Measurements from ENCODE around the gene POR. TPM values are rescaled to one million over a fixed set of nuclear protein-coding genes. Genes with fewer than 3 reads are reported as not detected.

The POR gene
- total and polyA plus RNA-seq, 2 of the 13 experiments (the other 11 are each of a cell fraction or from before 2014, with no cell fraction given) = 145 to 266 TPM

DNA sequence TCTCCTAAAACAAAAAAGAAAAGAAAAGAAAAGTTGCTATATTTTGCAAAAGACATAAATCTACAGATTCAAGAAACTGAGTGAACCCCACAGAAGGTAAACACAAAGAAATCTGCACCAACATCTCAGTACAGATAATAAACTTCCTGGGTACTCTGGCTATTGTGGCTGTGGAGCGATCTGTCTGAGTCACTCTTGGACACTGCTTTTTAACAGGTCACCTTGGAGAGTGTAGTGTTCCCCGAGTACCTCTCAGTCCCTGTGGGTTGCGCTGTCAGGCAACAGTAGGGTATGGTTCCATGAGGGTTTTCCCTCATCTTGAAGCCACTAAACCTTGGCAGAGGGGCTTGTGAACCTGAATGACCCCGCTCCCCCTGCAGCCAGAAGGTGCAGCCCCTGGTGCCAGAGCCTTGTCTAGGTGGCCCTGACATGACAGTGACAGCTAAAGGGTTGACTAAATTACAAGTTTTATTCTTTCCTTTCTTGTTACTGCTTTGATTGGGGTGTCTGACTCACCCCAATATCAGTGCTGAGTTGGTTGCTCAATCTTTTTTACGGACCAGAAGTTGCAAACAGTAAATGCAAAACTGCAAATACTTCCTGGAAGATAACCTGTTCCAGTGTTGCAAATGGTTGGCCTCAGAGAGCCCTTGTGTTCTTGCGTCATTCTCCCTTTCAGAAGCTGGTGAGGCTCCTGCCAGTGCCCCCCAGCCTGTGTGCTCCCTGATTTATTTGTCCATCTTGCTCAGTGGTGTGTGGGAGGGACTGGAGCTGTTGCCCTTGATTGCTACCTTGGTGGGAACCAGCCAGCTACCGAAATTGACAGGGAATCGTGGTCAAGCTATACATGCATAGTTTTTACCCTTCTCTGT lies 30.6 kb downstream of the POR start (continued):
- TF ChIP-seq, protein P1, sequence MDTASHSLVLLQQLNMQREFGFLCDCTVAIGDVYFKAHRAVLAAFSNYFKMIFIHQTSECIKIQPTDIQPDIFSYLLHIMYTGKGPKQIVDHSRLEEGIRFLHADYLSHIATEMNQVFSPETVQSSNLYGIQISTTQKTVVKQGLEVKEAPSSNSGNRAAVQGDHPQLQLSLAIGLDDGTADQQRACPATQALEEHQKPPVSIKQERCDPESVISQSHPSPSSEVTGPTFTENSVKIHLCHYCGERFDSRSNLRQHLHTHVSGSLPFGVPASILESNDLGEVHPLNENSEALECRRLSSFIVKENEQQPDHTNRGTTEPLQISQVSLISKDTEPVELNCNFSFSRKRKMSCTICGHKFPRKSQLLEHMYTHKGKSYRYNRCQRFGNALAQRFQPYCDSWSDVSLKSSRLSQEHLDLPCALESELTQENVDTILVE (CRISPR knock-in tag; IDR thresholded peaks at IDR 0.05) = peak; percentile 71
- TF ChIP-seq CEBPG (CRISPR knock-in tag; IDR thresholded peaks at IDR 0.05) (peak; percentile 95), SP4 (CRISPR knock-in tag; IDR thresholded peaks at IDR 0.05) (no peak), ZNF615 (CRISPR knock-in tag; IDR thresholded peaks at IDR 0.05; ENCODE audit: borderline replicate concordance) (no peak), ZNF33A (CRISPR knock-in tag; IDR thresholded peaks at IDR 0.05; ENCODE audit: borderline replicate concordance) (no peak), YY1 (IDR thresholded peaks at IDR 0.05; ENCODE audit: insufficient read depth, insufficient replicate concordance, low read depth, low read length) (no peak), TCF7L2 (IDR thresholded peaks at IDR 0.05; ENCODE audit: low read depth, low read length) (no peak), ZNF460 (CRISPR knock-in tag; IDR thresholded peaks at IDR 0.05; ENCODE audit: borderline replicate concordance) (no peak), SP2 (CRISPR knock-in tag; IDR thresholded peaks at IDR 0.05) (no peak), ZNF17 (CRISPR knock-in tag; IDR thresholded peaks at IDR 0.05) (no peak)
- TF ChIP-seq, protein P2, sequence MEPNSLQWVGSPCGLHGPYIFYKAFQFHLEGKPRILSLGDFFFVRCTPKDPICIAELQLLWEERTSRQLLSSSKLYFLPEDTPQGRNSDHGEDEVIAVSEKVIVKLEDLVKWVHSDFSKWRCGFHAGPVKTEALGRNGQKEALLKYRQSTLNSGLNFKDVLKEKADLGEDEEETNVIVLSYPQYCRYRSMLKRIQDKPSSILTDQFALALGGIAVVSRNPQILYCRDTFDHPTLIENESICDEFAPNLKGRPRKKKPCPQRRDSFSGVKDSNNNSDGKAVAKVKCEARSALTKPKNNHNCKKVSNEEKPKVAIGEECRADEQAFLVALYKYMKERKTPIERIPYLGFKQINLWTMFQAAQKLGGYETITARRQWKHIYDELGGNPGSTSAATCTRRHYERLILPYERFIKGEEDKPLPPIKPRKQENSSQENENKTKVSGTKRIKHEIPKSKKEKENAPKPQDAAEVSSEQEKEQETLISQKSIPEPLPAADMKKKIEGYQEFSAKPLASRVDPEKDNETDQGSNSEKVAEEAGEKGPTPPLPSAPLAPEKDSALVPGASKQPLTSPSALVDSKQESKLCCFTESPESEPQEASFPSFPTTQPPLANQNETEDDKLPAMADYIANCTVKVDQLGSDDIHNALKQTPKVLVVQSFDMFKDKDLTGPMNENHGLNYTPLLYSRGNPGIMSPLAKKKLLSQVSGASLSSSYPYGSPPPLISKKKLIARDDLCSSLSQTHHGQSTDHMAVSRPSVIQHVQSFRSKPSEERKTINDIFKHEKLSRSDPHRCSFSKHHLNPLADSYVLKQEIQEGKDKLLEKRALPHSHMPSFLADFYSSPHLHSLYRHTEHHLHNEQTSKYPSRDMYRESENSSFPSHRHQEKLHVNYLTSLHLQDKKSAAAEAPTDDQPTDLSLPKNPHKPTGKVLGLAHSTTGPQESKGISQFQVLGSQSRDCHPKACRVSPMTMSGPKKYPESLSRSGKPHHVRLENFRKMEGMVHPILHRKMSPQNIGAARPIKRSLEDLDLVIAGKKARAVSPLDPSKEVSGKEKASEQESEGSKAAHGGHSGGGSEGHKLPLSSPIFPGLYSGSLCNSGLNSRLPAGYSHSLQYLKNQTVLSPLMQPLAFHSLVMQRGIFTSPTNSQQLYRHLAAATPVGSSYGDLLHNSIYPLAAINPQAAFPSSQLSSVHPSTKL (CRISPR knock-in tag; IDR thresholded peaks at IDR 0.05) = peak; percentile 49; the same call in 1 of the 2 replicates
- TF ChIP-seq, protein P3, sequence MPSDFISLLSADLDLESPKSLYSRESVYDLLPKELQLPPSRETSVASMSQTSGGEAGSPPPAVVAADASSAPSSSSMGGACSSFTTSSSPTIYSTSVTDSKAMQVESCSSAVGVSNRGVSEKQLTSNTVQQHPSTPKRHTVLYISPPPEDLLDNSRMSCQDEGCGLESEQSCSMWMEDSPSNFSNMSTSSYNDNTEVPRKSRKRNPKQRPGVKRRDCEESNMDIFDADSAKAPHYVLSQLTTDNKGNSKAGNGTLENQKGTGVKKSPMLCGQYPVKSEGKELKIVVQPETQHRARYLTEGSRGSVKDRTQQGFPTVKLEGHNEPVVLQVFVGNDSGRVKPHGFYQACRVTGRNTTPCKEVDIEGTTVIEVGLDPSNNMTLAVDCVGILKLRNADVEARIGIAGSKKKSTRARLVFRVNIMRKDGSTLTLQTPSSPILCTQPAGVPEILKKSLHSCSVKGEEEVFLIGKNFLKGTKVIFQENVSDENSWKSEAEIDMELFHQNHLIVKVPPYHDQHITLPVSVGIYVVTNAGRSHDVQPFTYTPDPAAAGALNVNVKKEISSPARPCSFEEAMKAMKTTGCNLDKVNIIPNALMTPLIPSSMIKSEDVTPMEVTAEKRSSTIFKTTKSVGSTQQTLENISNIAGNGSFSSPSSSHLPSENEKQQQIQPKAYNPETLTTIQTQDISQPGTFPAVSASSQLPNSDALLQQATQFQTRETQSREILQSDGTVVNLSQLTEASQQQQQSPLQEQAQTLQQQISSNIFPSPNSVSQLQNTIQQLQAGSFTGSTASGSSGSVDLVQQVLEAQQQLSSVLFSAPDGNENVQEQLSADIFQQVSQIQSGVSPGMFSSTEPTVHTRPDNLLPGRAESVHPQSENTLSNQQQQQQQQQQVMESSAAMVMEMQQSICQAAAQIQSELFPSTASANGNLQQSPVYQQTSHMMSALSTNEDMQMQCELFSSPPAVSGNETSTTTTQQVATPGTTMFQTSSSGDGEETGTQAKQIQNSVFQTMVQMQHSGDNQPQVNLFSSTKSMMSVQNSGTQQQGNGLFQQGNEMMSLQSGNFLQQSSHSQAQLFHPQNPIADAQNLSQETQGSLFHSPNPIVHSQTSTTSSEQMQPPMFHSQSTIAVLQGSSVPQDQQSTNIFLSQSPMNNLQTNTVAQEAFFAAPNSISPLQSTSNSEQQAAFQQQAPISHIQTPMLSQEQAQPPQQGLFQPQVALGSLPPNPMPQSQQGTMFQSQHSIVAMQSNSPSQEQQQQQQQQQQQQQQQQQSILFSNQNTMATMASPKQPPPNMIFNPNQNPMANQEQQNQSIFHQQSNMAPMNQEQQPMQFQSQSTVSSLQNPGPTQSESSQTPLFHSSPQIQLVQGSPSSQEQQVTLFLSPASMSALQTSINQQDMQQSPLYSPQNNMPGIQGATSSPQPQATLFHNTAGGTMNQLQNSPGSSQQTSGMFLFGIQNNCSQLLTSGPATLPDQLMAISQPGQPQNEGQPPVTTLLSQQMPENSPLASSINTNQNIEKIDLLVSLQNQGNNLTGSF (CRISPR knock-in tag; IDR thresholded peaks at IDR 0.05) = no peak
- TF ChIP-seq, protein P4, sequence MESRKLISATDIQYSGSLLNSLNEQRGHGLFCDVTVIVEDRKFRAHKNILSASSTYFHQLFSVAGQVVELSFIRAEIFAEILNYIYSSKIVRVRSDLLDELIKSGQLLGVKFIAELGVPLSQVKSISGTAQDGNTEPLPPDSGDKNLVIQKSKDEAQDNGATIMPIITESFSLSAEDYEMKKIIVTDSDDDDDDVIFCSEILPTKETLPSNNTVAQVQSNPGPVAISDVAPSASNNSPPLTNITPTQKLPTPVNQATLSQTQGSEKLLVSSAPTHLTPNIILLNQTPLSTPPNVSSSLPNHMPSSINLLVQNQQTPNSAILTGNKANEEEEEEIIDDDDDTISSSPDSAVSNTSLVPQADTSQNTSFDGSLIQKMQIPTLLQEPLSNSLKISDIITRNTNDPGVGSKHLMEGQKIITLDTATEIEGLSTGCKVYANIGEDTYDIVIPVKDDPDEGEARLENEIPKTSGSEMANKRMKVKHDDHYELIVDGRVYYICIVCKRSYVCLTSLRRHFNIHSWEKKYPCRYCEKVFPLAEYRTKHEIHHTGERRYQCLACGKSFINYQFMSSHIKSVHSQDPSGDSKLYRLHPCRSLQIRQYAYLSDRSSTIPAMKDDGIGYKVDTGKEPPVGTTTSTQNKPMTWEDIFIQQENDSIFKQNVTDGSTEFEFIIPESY (CRISPR knock-in tag; IDR thresholded peaks at IDR 0.05) = peak; percentile 7; the same call in 1 of the 2 replicates
